ENCODE measurements around the gene EIF1B.

- TF ChIP-seq CTCF (IDR thresholded peaks at IDR 0.05) (peak; percentile 91 to 94 (median 92)), POLR2A (IDR thresholded peaks at IDR 0.05) (peak; percentile 98 to 99)
Observed at GRCh38 chr3:40309418-40309924, at the start of gene EIF1B.
